Hepatocyte (in vitro differentiated cells): Measurements from ENCODE around the gene OR6B3.

Experiments used
- CTCF ChIP-seq: fragments of 200-600 bp; sonication (generic); IDR thresholded peaks from 2 replicates; pipeline ENCODE4 v1.5.1; 2016; ENCODE audit warnings: antibody characterized with exemption, mild to moderate bottlenecking; ENCODE audit not compliant: poor library complexity
- EZH2 ChIP-seq: fragments of 200-600 bp; sonication (generic); IDR thresholded peaks from 2 replicates; pipeline ENCODE4 v1.6.1; 2016; ENCODE audit warnings: antibody characterized with exemption, mild to moderate bottlenecking, borderline replicate concordance
- EZH2phosphoT487 ChIP-seq: fragments of 200-600 bp; sonication (generic); IDR thresholded peaks from one replicate; pipeline ENCODE4 v1.6.1; 2018; ENCODE audit warnings: antibody characterized with exemption, mild to moderate bottlenecking, low read depth, moderate library complexity; ENCODE audit not compliant: unreplicated experiment, severe bottlenecking

GRCh38 chr2:240042740-240043139, 10.6 kb downstream of the OR6B3 start:
- TF ChIP-seq CTCF (no peak), EZH2phosphoT487 (no peak), EZH2 (no peak)
